Activated T-cell treated with anti-CD3 and anti-CD28 coated beads, Interleukin-2, amount 50 U/mL, for 72 hours (primary cell): Measurements from ENCODE around the gene BRSK1. TPM values are rescaled to one million over a fixed set of nuclear protein-coding genes. Genes with fewer than 3 reads are reported as not detected.

Source experiments
- ATAC-seq, 2 donors: fragments of 150-1000 bp; cut with Tn5 transposase; replicated peaks in 1 of 2; 2 replicates each; pipeline ENCODE4 v1.10.0; 2021; ENCODE audit warnings: moderate library complexity in 2 of 2, mild to moderate bottlenecking in 1 of 2
- DNase-seq, 2 donors: peaks; one replicate each; pipeline ENCODE4 v3.0.0; 2021 to 2022; ENCODE audit warnings: mixed read lengths in 1 of 2
- H3K27ac Mint-ChIP-seq: one replicate; pipeline ENCODE4 v1.8.0; 2022; ENCODE audit warnings: mild to moderate bottlenecking, moderate library complexity, mixed read lengths
- H3K27me3 Mint-ChIP-seq: one replicate; pipeline ENCODE4 v1.8.0; 2022; ENCODE audit warnings: low read depth, mixed read lengths
- H3K36me3 Mint-ChIP-seq, 2 donors: one replicate each; pipeline ENCODE4 v1.8.0; 2022; ENCODE audit warnings: mixed read lengths in 2 of 2, mild to moderate bottlenecking in 1 of 2; ENCODE audit not compliant: insufficient read depth in 2 of 2
- H3K4me1 Mint-ChIP-seq: one replicate; pipeline ENCODE4 v1.8.0; 2022; ENCODE audit warnings: low read depth, mixed read lengths
- H3K4me3 Mint-ChIP-seq, 2 donors: one replicate each; pipeline ENCODE4 v1.8.0; 2022; ENCODE audit warnings: mild to moderate bottlenecking in 2 of 2, mixed read lengths in 2 of 2, moderate library complexity in 2 of 2
- H3K9me3 Mint-ChIP-seq, 2 donors: one replicate each; pipeline ENCODE4 v1.8.0; 2022; ENCODE audit warnings: mixed read lengths in 2 of 2
- total RNA-seq, 2 donors: library from RNA; stranded (reverse); gene quantifications; one replicate each; pipeline ENCODE4 v1.2.3, GENCODE V29; 2022

BRSK1 gene
- total RNA-seq, 2 donors from 2014 or later, result 13.0 to 19.6 TPM

DNA sequence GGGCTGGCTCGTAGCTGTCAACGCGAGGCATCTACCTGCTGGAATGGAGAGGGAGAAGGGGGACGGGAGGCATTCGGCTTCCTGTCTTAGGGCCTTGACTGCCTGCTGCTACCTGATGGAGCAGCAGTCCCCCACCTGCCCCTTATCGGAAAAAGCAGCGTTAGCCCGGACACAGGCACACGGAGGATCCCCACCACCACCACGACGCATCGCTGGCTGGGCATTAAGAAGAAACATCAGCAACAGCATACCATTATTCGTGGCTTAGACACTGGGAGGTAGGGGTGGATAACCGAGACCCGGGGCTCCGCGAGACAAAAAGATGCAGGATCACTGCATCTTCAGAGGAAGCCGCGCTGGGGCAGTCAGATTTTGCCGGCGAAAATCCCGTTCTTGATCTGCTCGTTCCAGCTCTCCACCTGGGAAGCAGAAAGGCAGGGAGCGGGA, 69.6 kb downstream of the BRSK1 start:
- no peak overlapping the region for H3K27ac Mint-ChIP-seq
- H3K27me3 Mint-ChIP-seq, result peaks cover 47% of the 10 kb centered on the region
- ATAC-seq (peak in 1 of 2 donors; percentile 5), DNase-seq (no peak)
- peaks cover 18% of the 10 kb centered on the region for H3K4me1 Mint-ChIP-seq
- H3K36me3 Mint-ChIP-seq, result no peaks in the 10 kb centered on the region
- H3K4me3 Mint-ChIP-seq, result peak overlapping the region; percentile 83 to 86
- H3K9me3 Mint-ChIP-seq, result no peaks in the 10 kb centered on the region

DNA sequence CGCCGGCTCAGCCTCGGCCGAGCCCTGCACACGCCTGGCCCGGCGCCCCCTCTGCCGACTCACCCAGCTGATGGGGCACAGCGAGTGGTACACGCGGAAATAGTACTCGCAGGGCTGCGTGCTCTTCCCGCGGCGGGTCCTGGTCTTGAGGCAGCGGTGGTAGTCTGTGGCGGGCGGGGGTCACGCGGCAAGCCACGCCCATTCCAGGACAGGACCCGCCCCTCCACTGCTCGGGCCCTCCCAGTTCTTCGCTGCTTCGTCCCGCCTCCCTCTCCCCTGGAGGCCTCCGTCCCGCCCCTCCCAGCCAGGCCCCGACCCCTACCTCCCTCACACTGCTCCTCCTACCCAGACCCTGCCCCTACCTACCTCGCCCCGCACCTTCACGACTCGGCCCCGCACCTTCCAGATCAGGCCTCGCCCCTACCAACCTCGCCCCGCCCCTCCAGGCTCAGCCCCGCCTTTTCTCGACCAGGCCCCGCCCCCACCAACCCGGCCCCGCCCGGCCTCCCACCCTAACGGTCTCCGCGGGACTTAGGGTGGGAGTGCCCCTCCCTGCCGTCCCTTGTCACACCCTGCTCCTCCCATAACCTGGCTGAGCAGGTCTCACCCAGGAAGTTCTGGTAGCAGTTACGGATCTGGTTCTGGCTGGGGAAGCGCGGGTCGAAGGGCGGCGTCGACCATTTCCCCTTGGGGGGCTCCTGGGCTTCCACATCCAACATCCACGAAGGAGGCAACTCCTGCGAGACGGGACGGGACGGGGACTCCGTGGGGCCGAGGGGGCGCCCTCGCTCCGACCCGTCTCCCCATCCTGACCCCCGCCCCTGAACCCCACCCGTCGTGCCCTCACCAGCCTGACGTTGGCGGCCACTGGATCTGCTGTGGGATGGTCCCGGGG, 70.3 kb downstream of the BRSK1 start:
- peak; percentile 72 to 77 for DNase-seq
- Mint-ChIP-seq H3K27me3 (peaks cover 47% of the 10 kb centered on the region), H3K4me3 (peak overlapping the region; percentile 83 to 86), H3K4me1 (peaks cover 18% of the 10 kb centered on the region), H3K27ac (no peak overlapping the region), H3K36me3 (no peaks in the 10 kb centered on the region), H3K9me3 (no peaks in the 10 kb centered on the region)
- peak; percentile 85 to 88 for ATAC-seq

DNA sequence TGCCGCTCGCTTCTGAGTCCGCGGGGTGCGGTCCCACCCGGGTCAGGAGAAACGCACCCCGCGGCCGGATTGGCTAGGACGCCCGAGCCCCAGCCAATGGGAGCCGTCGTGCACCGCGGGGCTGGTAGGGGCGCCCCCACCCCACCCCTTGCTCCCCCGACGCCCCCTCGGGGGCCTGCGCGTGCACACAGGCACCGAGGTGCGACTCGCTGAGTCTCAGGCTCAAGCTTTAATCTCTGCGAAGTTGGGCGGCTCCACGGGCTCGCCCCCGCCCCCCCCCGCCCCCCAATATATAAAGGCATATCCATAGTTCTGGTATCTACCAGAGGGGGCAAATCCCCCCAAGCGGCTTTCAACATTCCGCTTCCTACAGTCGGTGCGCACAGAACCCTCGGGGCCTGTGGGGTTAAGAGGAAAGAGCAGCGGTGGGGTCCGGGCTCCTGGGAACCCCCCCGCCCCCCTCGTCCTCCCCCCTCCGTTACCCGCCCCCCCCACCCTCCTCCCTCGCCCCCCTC, 71.0 kb downstream of the BRSK1 start, which contains the start of gene COX6B2:
Gene COX6B2, minus strand, starts transcription at position 22 of the 515 bp plus-strand sequence. CDS start 198 bp downstream, outside the sequence.
- Mint-ChIP-seq H3K27me3 (peaks cover 47% of the 10 kb centered on the region), H3K27ac (no peak within 1 kb of the TSS), H3K4me3 (peak within 1 kb of the TSS; percentile 83 to 86), H3K4me1 (peaks cover 18% of the 10 kb centered on the region), H3K9me3 (no peaks in the 10 kb centered on the region), H3K36me3 (no peaks in the 10 kb centered on the region)
- peak; percentile 15 to 18 for ATAC-seq
- DNase-seq, result no peak

DNA sequence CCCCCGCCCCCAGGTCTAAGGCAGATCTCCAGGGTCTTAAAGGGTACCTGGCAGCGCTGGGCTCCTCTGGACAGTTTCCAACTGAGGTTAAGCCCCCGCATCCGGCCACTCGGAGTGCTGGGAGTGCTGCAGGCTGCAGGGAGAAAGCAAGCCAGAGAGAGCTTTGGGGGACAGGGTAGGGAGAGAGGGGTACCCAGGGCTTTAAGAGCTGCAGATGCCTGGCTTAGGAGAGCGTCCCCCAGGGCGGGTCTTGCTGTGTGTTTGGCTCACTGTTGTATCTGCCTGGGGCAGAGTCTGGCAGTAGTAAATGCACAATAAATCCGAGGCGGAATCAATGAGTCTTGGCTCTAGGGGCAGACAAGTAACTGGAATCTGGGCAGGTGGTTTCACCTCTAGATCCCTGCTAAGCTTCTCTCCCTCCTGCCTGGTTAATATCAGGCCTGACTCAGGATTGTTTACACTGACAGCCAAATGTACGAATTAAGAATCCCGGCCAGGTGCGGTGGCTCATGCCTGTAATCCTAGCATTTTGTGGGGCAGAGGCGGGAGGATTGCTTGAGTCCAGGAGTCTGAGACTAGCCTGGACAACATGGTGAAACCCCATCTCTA, 71.5 kb downstream of the BRSK1 start:
- Mint-ChIP-seq H3K27ac (no peak overlapping the region), H3K36me3 (no peaks in the 10 kb centered on the region), H3K27me3 (peaks cover 47% of the 10 kb centered on the region), H3K9me3 (no peaks in the 10 kb centered on the region), H3K4me3 (peak overlapping the region in 1 of 2 donors; percentile 15), H3K4me1 (peaks cover 18% of the 10 kb centered on the region)
- ATAC-seq (no peak), DNase-seq (no peak)

DNA sequence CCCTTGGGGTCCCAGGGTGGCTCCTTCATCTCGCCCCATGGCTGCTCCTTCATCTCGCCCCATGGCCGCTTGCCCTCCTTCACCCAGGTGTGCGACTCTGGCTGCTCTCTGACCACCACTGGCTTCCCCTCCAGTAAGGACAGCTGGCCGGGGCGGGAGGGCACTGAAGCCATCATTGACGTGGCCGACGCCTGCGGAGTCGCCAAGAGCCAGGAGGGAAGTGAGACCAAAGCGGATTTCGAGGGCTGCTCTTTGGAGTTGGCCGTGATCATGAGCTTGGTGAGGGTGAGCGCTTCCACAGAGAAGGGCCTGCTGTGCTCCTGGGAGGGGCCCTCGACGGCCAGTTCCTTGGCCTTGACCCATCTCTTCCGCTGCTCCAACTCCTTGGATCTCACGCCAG, 74.7 kb downstream of the BRSK1 start:
- Mint-ChIP-seq H3K4me3 (no peak overlapping the region), H3K27ac (no peak overlapping the region), H3K9me3 (no peaks in the 10 kb centered on the region), H3K27me3 (peaks cover 21% of the 10 kb centered on the region), H3K36me3 (no peaks in the 10 kb centered on the region), H3K4me1 (peaks cover 7% of the 10 kb centered on the region)
- DNase-seq (no peak), ATAC-seq (no peak)

DNA sequence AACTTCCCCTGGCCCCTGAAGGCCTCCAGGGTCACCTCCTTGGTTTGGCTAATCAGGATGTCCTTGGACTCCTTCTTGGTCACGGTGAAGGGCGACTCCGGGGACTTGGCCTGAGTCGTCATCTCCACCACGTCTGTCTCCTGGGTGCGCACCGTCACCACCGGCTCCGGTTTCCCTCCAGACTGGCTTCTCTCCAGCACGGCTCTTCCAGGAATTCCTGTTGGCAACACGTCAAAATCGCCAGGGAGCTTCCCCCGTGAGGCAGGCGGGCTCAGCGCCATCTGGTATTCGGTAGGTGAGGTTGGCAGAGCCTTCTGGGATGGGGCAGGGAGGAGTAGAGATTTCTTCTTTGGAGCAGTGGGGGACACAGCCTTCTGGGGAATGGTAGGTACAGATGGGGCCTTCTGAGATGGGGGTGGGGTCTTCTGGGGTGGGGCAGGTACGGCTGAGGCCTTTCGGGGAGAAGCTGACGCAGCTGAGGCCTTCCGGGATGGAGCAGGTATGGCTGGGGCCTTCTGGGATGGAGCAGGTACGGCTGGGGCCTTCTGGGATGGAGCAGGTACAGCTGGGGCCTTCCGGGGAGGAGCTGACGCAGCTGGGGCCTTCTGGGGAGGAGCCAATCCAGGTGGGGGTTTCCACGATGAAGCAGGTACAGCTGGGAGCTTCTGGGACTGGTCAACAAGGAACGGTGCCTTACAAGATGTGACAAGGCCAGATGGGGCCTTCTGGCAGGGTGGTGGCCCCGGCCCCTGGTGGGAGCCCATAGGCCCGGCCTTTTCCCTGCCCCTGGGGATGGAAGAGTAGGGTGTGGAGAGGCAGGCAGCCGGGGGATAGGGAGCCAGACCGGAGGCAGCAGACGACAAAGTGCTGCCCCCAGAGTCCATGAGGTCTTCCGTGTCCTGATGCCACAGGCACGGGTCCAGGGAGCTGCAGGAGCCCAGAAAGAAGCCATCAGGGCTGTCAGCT, 75.4 kb downstream of the BRSK1 start:
- Mint-ChIP-seq H3K27ac (peak overlapping the region; percentile 28), H3K9me3 (no peaks in the 10 kb centered on the region)

DNA sequence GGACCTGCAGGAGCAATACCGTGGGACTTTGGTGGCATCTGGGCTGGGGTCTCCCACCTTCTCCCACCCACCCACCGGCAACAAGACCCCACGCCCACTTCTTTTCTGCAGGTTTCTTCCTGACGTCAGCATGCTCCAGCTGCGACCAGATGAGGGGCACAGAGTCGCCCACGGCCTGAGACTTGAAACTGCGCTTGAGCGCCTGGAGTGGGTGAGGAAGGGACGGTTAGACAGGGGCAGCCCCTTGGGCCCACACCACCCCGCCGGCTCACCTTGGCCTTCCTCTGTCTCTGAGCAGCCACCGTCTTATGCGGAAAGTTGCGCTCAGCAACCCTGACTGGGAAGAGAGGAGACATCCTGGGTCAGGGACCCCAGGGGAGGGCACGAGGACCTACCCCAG, 77.1 kb downstream of the BRSK1 start:
- Mint-ChIP-seq H3K36me3 (no peaks in the 10 kb centered on the region), H3K4me3 (no peak overlapping the region), H3K9me3 (no peaks in the 10 kb centered on the region), H3K4me1 (no peaks in the 10 kb centered on the region), H3K27me3 (peaks cover 13% of the 10 kb centered on the region), H3K27ac (no peak overlapping the region)
- no peak for DNase-seq
- no peak for ATAC-seq

More for the DNA sequence above, 75.4 kb downstream of the BRSK1 start:
- ATAC-seq (no peak), DNase-seq (no peak)
- Mint-ChIP-seq H3K4me1 (no peaks in the 10 kb centered on the region), H3K27me3 (peaks cover 21% of the 10 kb centered on the region), H3K4me3 (no peak overlapping the region), H3K36me3 (no peaks in the 10 kb centered on the region)

Other genes starting within 250 kb of the BRSK1 start
- under 1 TPM; 0.24 to 0.39 TPM for gene GP6, start 245.7 kb upstream of the BRSK1 start, total RNA-seq
- 10 to 100 TPM; 11.5 to 13.8 TPM for gene RDH13, start 220.8 kb upstream of the BRSK1 start, total RNA-seq
- 1 to 10 TPM; 3.8 to 5.3 TPM for gene EPS8L1, start 208.1 kb upstream of the BRSK1 start, total RNA-seq
- 10 to 100 TPM; 65.7 to 71.6 TPM for gene PPP1R12C, start 166.4 kb upstream of the BRSK1 start, total RNA-seq
- gene TNNT1, start 134.8 kb upstream of the BRSK1 start, total RNA-seq, result 1 to 10 TPM in 1 of 2 donors, under 1 TPM in 1; 0.49 to 1.3 TPM
- under 1 TPM in 1 of 2 donors, not detected in 1; 0.91 TPM for gene TNNI3, start 126.3 kb upstream of the BRSK1 start, total RNA-seq
- gene DNAAF3, start 117.4 kb upstream of the BRSK1 start, total RNA-seq, result under 1 TPM; 0.46 TPM
- gene SYT5, start 103.7 kb upstream of the BRSK1 start, total RNA-seq, result 1 to 10 TPM in 1 of 2 donors, under 1 TPM in 1; 0.44 to 1.9 TPM
- gene PTPRH, start 74.5 kb upstream of the BRSK1 start, total RNA-seq, result not detected
- gene TMEM86B, start 55.2 kb upstream of the BRSK1 start, total RNA-seq, result 10 to 100 TPM in 1 of 2 donors, 1 to 10 TPM in 1; 8.5 to 12.8 TPM
- 100 to 1,000 TPM; 177 to 202 TPM for gene PPP6R1, start 25.0 kb upstream of the BRSK1 start, total RNA-seq
- 10 to 100 TPM; 23.9 to 31.1 TPM for gene HSPBP1, start 3.9 kb upstream of the BRSK1 start, total RNA-seq
- gene TMEM150B, start 41.3 kb downstream of the BRSK1 start, total RNA-seq, result not detected
- 10 to 100 TPM; 29.2 to 31.3 TPM for gene KMT5C, start 55.9 kb downstream of the BRSK1 start, total RNA-seq
- gene COX6B2, start 70.7 kb downstream of the BRSK1 start, total RNA-seq, result 1 to 10 TPM; 3.1 to 7.4 TPM
- gene GARIN5B, start 79.3 kb downstream of the BRSK1 start, total RNA-seq, result under 1 TPM in 1 of 2 donors, not detected in 1; 0.07 TPM
- 1 to 10 TPM; 4.0 to 5.4 TPM for gene IL11, start 86.5 kb downstream of the BRSK1 start, total RNA-seq
- not detected for gene TMEM190, start 92.8 kb downstream of the BRSK1 start, total RNA-seq
- gene TMEM238, start 100.3 kb downstream of the BRSK1 start, total RNA-seq, result 10 to 100 TPM in 1 of 2 donors, 1 to 10 TPM in 1; 7.5 to 11.7 TPM
- 1,000 to 10,000 TPM; 3,217 to 3,413 TPM for gene RPL28, start 101.9 kb downstream of the BRSK1 start, total RNA-seq
- gene UBE2S, start 123.8 kb downstream of the BRSK1 start, total RNA-seq, result 100 to 1,000 TPM; 192 to 223 TPM
- under 1 TPM in 1 of 2 donors, not detected in 1; 0.17 TPM for gene SHISA7, start 159.3 kb downstream of the BRSK1 start, total RNA-seq
- 10 to 100 TPM; 19.5 to 20.3 TPM for gene ISOC2, start 177.6 kb downstream of the BRSK1 start, total RNA-seq
- gene C19orf85, start 180.8 kb downstream of the BRSK1 start, total RNA-seq, result not detected
- 1 to 10 TPM; 7.9 to 9.0 TPM for gene ZNF628, start 192.6 kb downstream of the BRSK1 start, total RNA-seq
- 10 to 100 TPM; 19.2 to 20.5 TPM for gene NAT14, start 201.2 kb downstream of the BRSK1 start, total RNA-seq
- 1 to 10 TPM; 1.2 to 1.7 TPM for gene SSC5D, start 204.4 kb downstream of the BRSK1 start, total RNA-seq